Measurements from ENCODE around the gene BTF3.
"Not testable (repeated sequence)": the region's sequence is repeated elsewhere in the genome, so short reads cannot be mapped to it uniquely, and the experiment has no call there.

Gene BTF3

GRCh38 chr5:73491155-73491554, 7.1 kb upstream of the BTF3 start:
- no peak for DNase-seq (ENCODE audit: low read depth in 1 of 2, low spot score in 1 of 2)
- no peak for TF ChIP-seq JUND (IDR thresholded peaks at IDR 0.05; ENCODE audit: low read depth)
- in situ Hi-C loops (cut with HindIII; ENCODE audit: low pct_unique_long_range_greater_than_20kb, low sequenced_read_pairs) = no loop called here

- no peak for TF ChIP-seq JUND (IDR thresholded peaks at IDR 0.05; ENCODE audit: low read depth)
- no peak for DNase-seq (ENCODE audit: low read depth in 1 of 2, low spot score in 1 of 2)
- in situ Hi-C loops (cut with HindIII; ENCODE audit: low pct_unique_long_range_greater_than_20kb, low sequenced_read_pairs) = no loop called here
Measured at GRCh38 chr5:73493421-73493820, 4.8 kb upstream of the BTF3 start.

- no peak for TF ChIP-seq JUND (IDR thresholded peaks at IDR 0.05; ENCODE audit: low read depth)
- no peak for DNase-seq (ENCODE audit: low read depth in 1 of 2, low spot score in 1 of 2)
- in situ Hi-C loops (cut with HindIII; ENCODE audit: low pct_unique_long_range_greater_than_20kb, low sequenced_read_pairs) = no loop called here
Measured at GRCh38 chr5:73494721-73495120, 3.5 kb upstream of the BTF3 start.

GRCh38 chr5:73495772-73496335, 2.4 kb upstream of the BTF3 start:
- TF ChIP-seq JUND (IDR thresholded peaks at IDR 0.05; ENCODE audit: low read depth) = no peak
- DNase-seq (ENCODE audit: low read depth in 1 of 2, low spot score in 1 of 2) = peak in 1 of 2 experiments; percentile 79
- in situ Hi-C loops (cut with HindIII; ENCODE audit: low pct_unique_long_range_greater_than_20kb, low sequenced_read_pairs) = no loop called here

GRCh38 chr5:73496984-73497457, 1.2 kb upstream of the BTF3 start:
- in situ Hi-C loops (cut with HindIII; ENCODE audit: low pct_unique_long_range_greater_than_20kb, low sequenced_read_pairs) = no loop called here
- peak in 1 of 2 experiments; percentile 84 for DNase-seq (ENCODE audit: low read depth in 1 of 2, low spot score in 1 of 2)

GRCh38 chr5:73497497-73498056, 665 bp upstream of the BTF3 start:
- no peak for TF ChIP-seq JUND (IDR thresholded peaks at IDR 0.05; ENCODE audit: low read depth)
- no peak for DNase-seq (ENCODE audit: low read depth in 1 of 2, low spot score in 1 of 2)
- in situ Hi-C loops (cut with HindIII; ENCODE audit: low pct_unique_long_range_greater_than_20kb, low sequenced_read_pairs) = no loop called here

More at GRCh38 chr5:73496984-73497457, 1.2 kb upstream of the BTF3 start:
- no peak for TF ChIP-seq JUND (IDR thresholded peaks at IDR 0.05; ENCODE audit: low read depth)

GRCh38 chr5:73499187-73499586, 945 bp downstream of the BTF3 start:
- DNase-seq (ENCODE audit: low read depth in 1 of 2, low spot score in 1 of 2) = no peak
- no peak for TF ChIP-seq JUND (IDR thresholded peaks at IDR 0.05; ENCODE audit: low read depth)
- in situ Hi-C loops (cut with HindIII; ENCODE audit: low pct_unique_long_range_greater_than_20kb, low sequenced_read_pairs) = no loop called here

GRCh38 chr5:73499756-73500155, 1.5 kb downstream of the BTF3 start:
- in situ Hi-C loops (cut with HindIII; ENCODE audit: low pct_unique_long_range_greater_than_20kb, low sequenced_read_pairs) = no loop called here
- TF ChIP-seq JUND (IDR thresholded peaks at IDR 0.05; ENCODE audit: low read depth) = no peak
- no peak for DNase-seq (ENCODE audit: low read depth in 1 of 2, low spot score in 1 of 2)

- DNase-seq (ENCODE audit: low read depth in 1 of 2, low spot score in 1 of 2) = no peak
- TF ChIP-seq JUND (IDR thresholded peaks at IDR 0.05; ENCODE audit: low read depth) = no peak
- in situ Hi-C loops (cut with HindIII; ENCODE audit: low pct_unique_long_range_greater_than_20kb, low sequenced_read_pairs) = no loop called here
Measured at GRCh38 chr5:73501406-73501805, 3.2 kb downstream of the BTF3 start.

- DNase-seq (ENCODE audit: low read depth in 1 of 2, low spot score in 1 of 2) = no peak
- in situ Hi-C loops (cut with HindIII; ENCODE audit: low pct_unique_long_range_greater_than_20kb, low sequenced_read_pairs) = no loop called here
- no peak for TF ChIP-seq JUND (IDR thresholded peaks at IDR 0.05; ENCODE audit: low read depth)
Measured at GRCh38 chr5:73506459-73506955, 8.3 kb downstream of the BTF3 start.

GRCh38 chr5:73507062-73507461, 8.8 kb downstream of the BTF3 start:
- in situ Hi-C loops (cut with HindIII; ENCODE audit: low pct_unique_long_range_greater_than_20kb, low sequenced_read_pairs) = no loop called here
- no peak for TF ChIP-seq JUND (IDR thresholded peaks at IDR 0.05; ENCODE audit: low read depth)
- no peak for DNase-seq (ENCODE audit: low read depth in 1 of 2, low spot score in 1 of 2)

- DNase-seq (ENCODE audit: low read depth in 1 of 2, low spot score in 1 of 2); in situ Hi-C loops (cut with HindIII; ENCODE audit: low pct_unique_long_range_greater_than_20kb, low sequenced_read_pairs): not testable (repeated sequence)
Measured at GRCh38 chr5:73508521-73508920, 10.3 kb downstream of the BTF3 start.

- in situ Hi-C loops (cut with HindIII; ENCODE audit: low pct_unique_long_range_greater_than_20kb, low sequenced_read_pairs) = no loop called here
- TF ChIP-seq JUND (IDR thresholded peaks at IDR 0.05; ENCODE audit: low read depth) = no peak
- peak in 1 of 2 experiments; percentile 38 for DNase-seq (ENCODE audit: low read depth in 1 of 2, low spot score in 1 of 2)
Measured at GRCh38 chr5:73513996-73514395, 15.8 kb downstream of the BTF3 start.

GRCh38 chr5:73514418-73514817, 16.2 kb downstream of the BTF3 start:
- TF ChIP-seq JUND (IDR thresholded peaks at IDR 0.05; ENCODE audit: low read depth) = no peak
- in situ Hi-C loops (cut with HindIII; ENCODE audit: low pct_unique_long_range_greater_than_20kb, low sequenced_read_pairs) = no loop called here
- no peak for DNase-seq (ENCODE audit: low read depth in 1 of 2, low spot score in 1 of 2)
